ENCODE measurements around the gene CCN2.
"Not testable (repeated sequence)": the region's sequence is repeated elsewhere in the genome, so short reads cannot be mapped to it uniquely, and the experiment has no call there.

The CCN2 gene

GRCh38 chr6:131916847-131917246 is 34.3 kb downstream of the CCN2 start:
- TF ChIP-seq, protein P1, sequence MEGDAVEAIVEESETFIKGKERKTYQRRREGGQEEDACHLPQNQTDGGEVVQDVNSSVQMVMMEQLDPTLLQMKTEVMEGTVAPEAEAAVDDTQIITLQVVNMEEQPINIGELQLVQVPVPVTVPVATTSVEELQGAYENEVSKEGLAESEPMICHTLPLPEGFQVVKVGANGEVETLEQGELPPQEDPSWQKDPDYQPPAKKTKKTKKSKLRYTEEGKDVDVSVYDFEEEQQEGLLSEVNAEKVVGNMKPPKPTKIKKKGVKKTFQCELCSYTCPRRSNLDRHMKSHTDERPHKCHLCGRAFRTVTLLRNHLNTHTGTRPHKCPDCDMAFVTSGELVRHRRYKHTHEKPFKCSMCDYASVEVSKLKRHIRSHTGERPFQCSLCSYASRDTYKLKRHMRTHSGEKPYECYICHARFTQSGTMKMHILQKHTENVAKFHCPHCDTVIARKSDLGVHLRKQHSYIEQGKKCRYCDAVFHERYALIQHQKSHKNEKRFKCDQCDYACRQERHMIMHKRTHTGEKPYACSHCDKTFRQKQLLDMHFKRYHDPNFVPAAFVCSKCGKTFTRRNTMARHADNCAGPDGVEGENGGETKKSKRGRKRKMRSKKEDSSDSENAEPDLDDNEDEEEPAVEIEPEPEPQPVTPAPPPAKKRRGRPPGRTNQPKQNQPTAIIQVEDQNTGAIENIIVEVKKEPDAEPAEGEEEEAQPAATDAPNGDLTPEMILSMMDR (IDR thresholded peaks at IDR 0.05; ENCODE audit: insufficient read depth, missing control alignments), result no peak
- FAIRE-seq (no peak), DNase-seq (ENCODE audit: insufficient read length, low spot score) (no peak)

DNA sequence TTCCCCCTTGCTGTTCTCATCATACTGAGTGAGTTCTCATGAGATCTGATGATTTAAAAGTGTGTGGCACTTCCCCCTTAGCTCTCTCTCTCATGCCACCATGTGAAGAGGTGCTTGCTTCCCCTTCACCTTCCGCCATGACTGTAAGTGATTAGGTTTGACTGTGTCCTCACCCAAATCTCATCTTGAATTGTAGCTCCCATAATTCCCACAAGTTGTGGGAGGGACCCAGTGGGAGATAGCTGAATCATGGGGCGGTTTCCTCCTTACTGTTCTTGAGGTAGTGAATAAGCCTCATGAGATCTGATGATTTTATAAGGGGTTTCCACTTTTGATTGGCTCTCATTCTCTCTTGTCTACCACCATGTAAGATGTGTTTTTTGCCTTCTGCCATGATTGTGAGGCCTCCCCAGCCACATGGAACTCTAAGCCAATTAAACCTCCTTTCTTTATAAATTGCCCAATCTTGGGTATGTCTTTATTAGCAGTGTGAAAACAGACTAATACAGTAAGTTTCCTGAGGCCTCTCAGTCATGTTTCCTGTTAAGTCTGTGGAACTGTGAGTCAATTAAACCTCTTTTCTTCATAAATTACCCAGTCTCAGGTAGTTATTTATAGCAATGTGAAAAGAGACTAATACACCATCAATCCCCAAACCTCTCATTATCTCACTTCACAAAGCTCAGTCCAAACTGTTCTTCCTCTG is 34.9 kb downstream of the CCN2 start:
- FAIRE-seq; DNase-seq (ENCODE audit: insufficient read length, low spot score): not testable (repeated sequence)

DNA sequence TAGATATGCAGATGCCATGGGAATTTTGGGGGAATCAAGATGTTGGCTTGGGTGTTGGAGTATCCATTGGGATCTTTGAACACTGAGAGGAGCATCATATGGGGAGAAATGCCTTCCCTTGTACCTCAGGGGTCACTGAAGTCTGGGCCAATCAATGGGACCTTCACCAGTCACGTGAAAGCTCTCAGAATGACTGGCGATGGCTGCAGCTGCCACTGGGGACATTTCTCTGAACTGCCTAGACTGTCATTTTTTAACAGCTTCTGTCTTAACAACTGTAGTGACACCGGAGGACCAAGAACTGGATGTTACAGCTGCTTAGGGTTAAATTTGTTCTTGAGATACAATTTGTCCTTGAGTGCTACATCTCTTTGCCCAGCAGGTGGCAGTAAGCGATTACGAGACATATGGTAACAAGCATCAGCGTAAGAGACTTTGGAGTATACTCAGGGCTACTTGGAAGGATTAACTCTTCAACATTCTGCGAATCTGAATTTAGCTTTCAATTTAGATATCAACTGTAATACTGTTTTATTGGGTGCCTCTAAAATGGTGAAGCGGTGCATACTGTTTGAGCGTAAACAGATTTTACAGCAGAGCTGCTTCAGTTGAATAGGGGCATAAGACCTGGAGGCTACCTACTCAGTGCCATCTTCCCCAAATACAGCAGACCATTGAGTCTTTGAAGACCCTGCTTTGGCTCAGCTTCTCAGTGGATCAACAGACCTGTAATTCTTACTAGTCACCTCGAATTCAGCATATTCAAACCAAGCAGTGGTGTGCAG is 36.0 kb downstream of the CCN2 start:
- no peak for DNase-seq (ENCODE audit: insufficient read length, low spot score)
- FAIRE-seq, result no peak
- TF ChIP-seq, protein P1 (IDR thresholded peaks at IDR 0.05; ENCODE audit: insufficient read depth, missing control alignments), result peak; percentile 87

- TF ChIP-seq, protein P1 (IDR thresholded peaks at IDR 0.05; ENCODE audit: insufficient read depth, missing control alignments), result peak; percentile 0
- DNase-seq (ENCODE audit: insufficient read length, low spot score) (no peak), FAIRE-seq (no peak)
These were observed 36.9 kb downstream of the CCN2 start for GRCh38 chr6:131914234-131914633.

DNA sequence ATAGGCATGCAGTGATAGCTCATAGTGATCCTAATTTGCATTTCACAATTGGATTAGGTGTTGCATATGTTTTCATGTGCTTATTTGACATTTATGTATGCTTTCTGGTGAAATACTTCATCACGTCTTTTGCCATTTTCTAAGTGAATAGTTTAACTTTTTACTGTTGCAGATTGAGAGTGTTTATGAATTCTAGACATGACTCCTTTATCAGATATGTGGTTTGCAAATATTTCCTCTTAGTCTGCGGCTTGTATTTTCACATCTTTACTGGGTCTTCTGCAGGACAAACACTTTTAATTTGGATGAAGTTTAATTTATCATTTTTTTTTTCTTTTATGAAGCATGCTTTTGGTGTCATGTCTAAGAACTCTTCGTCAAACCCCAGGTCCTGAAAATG is 39.2 kb downstream of the CCN2 start:
- no peak for DNase-seq (ENCODE audit: insufficient read length, low spot score)
- TF ChIP-seq, protein P1 (IDR thresholded peaks at IDR 0.05; ENCODE audit: insufficient read depth, missing control alignments), result no peak
- no peak for FAIRE-seq

GRCh38 chr6:131910956-131911355 is 40.2 kb downstream of the CCN2 start:
- DNase-seq (ENCODE audit: insufficient read length, low spot score) (no peak), FAIRE-seq (no peak)
- TF ChIP-seq, protein P1 (IDR thresholded peaks at IDR 0.05; ENCODE audit: insufficient read depth, missing control alignments), result no peak

DNA sequence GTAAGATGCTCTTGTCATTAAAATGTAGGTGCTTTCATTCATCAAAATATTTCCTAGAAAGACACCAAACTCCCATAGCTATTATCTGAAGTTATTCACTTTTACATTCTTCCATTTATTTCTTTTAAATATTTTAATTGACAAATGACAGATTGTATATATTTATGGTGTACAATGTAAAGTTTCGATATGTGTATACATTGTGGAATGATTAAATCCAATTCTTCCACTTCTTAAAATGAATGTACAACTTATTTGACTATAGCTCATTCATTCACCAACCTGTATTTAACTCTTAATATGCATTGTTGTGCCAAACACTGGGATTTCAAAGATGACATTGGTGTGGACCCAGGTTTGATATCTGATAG is 41.0 kb downstream of the CCN2 start:
- FAIRE-seq, result no peak
- no peak for DNase-seq (ENCODE audit: insufficient read length, low spot score)
- TF ChIP-seq, protein P1 (IDR thresholded peaks at IDR 0.05; ENCODE audit: insufficient read depth, missing control alignments), result no peak
